Neural cell (in vitro differentiated cells): Measurements from ENCODE around the gene RBM25. TPM values are rescaled to one million over a fixed set of nuclear protein-coding genes. Genes with fewer than 3 reads are reported as not detected.

Experiments used
- H2AFZ ChIP-seq: fragments of 200-600, 300-800 bp; sonication (generic), shearing (Covaris generic); 2 replicates; pipeline ENCODE4 v1.6.0; 2014; ENCODE audit warnings: low read depth, mild to moderate bottlenecking, antibody characterized with exemption, low read length, moderate library complexity
- H3F3A ChIP-seq: fragments of 200-600 bp; shearing (Covaris generic); 2 replicates; pipeline ENCODE4 v1.6.1; 2016; ENCODE audit warnings: mild to moderate bottlenecking, moderate library complexity, mixed read lengths, antibody characterized with exemption, low read length; ENCODE audit not compliant: insufficient read depth, poor library complexity, severe bottlenecking
- H3K27ac ChIP-seq: fragments of 200-600, 300-800 bp; sonication (generic), shearing (Covaris generic); 2 replicates; pipeline ENCODE4 v1.5.1; 2014; ENCODE audit warnings: mild to moderate bottlenecking, low read length, moderate library complexity
- H3K27me3 ChIP-seq: fragments of 300-800, 200-600 bp; sonication (generic), shearing (Covaris generic); 2 replicates; pipeline ENCODE4 v1.6.0; 2014; ENCODE audit warnings: mild to moderate bottlenecking, low read depth, low read length, moderate library complexity; ENCODE audit not compliant: insufficient read depth
- H3K36me3 ChIP-seq: fragments of 300-800, 200-600 bp; sonication (generic), shearing (Covaris generic); 2 replicates; pipeline ENCODE4 v1.5.1; 2014; ENCODE audit warnings: mild to moderate bottlenecking, antibody characterized with exemption, low read length, moderate library complexity; ENCODE audit not compliant: insufficient read depth
- H3K4me2 ChIP-seq: fragments of 300-800, 200-600 bp; sonication (generic), shearing (Covaris generic); 2 replicates; pipeline ENCODE4 v1.6.0; 2014; ENCODE audit warnings: mild to moderate bottlenecking, low read length
- H3K4me3 ChIP-seq: fragments of 300-800, 200-600 bp; sonication (generic), shearing (Covaris generic); 2 replicates; pipeline ENCODE4 v1.5.1; 2014; ENCODE audit warnings: mild to moderate bottlenecking, low read length, moderate library complexity
- H3K79me2 ChIP-seq: fragments of 200-600 bp; shearing (Covaris generic); replicated peaks from 2 replicates; pipeline ENCODE4 v1.6.0; 2014; ENCODE audit warnings: mild to moderate bottlenecking, low read length, moderate library complexity; ENCODE audit not compliant: insufficient read depth
- H3K9ac ChIP-seq: fragments of 300-800, 200-600 bp; sonication (generic), shearing (Covaris generic); 2 replicates; pipeline ENCODE4 v1.6.1; 2016; ENCODE audit warnings: mild to moderate bottlenecking, low read length, mixed read lengths
- H3K9me2 ChIP-seq: fragments of 200-600 bp; shearing (Covaris generic); 2 replicates; pipeline ENCODE4 v1.6.1; 2016; ENCODE audit warnings: mild to moderate bottlenecking, low read length, mixed read lengths; ENCODE audit not compliant: insufficient read depth
- H3K9me3 ChIP-seq: fragments of 200-600, 300-800 bp; sonication (generic), shearing (Covaris generic); 2 replicates; pipeline ENCODE4 v1.6.1; 2016; ENCODE audit warnings: mild to moderate bottlenecking, mixed run types, low read length, moderate library complexity, mixed read lengths
- H4K20me1 ChIP-seq: fragments of 200-600 bp; shearing (Covaris generic); 2 replicates; pipeline ENCODE4 v1.6.1; 2016; ENCODE audit warnings: mild to moderate bottlenecking, mixed run types; ENCODE audit not compliant: insufficient read depth
- CTCF ChIP-seq: fragments of 450-650 bp; IDR thresholded peaks from 2 replicates; pipeline ENCODE4 v1.5.1; 2014; ENCODE audit warnings: antibody characterized with exemption, mild to moderate bottlenecking, moderate library complexity; ENCODE audit not compliant: poor library complexity, severe bottlenecking
- EP300 ChIP-seq: fragments of 450-650 bp; conservative IDR thresholded peaks from 2 replicates; pipeline ENCODE4 v1.6.1; 2014; ENCODE audit warnings: antibody characterized with exemption, mild to moderate bottlenecking, moderate library complexity; ENCODE audit not compliant: poor library complexity, severe bottlenecking
- EZH2 ChIP-seq: fragments of 200-600, 300-800 bp; shearing (Covaris generic), sonication (generic); IDR thresholded peaks from 2 replicates; pipeline ENCODE4 v1.6.1; 2014; ENCODE audit warnings: antibody characterized with exemption, low read length, borderline replicate concordance, mild to moderate bottlenecking; ENCODE audit not compliant: insufficient read depth, poor library complexity, severe bottlenecking
- MXI1 ChIP-seq: fragments of 450-650 bp; conservative IDR thresholded peaks from 2 replicates; pipeline ENCODE4 v1.6.1; 2014; ENCODE audit warnings: antibody characterized with exemption, mild to moderate bottlenecking; ENCODE audit not compliant: poor library complexity, severe bottlenecking
- POLR2AphosphoS5 ChIP-seq: IDR thresholded peaks from 2 replicates; pipeline ENCODE4 v1.6.1; 2012
- RAD21 ChIP-seq: fragments of 450-650 bp; conservative IDR thresholded peaks from 2 replicates; pipeline ENCODE4 v1.6.1; 2014; ENCODE audit warnings: antibody characterized with exemption, mild to moderate bottlenecking, moderate library complexity
- SMC3 ChIP-seq: fragments of 450-650 bp; conservative IDR thresholded peaks from 2 replicates; pipeline ENCODE4 v1.6.1; 2014; ENCODE audit warnings: antibody characterized with exemption, mild to moderate bottlenecking, moderate library complexity; ENCODE audit not compliant: poor library complexity
- TAF1 ChIP-seq: IDR thresholded peaks from 2 replicates; pipeline ENCODE4 v1.6.1; 2012; ENCODE audit warnings: low read depth
- polyA plus RNA-seq: library from polyadenylated mRNA; depleted of rRNA; stranded (reverse); fragments of >200 nt; gene quantifications from 2 replicates; pipeline ENCODE4 v1.2.3, GENCODE V29; 2014
- TF ChIP-seq, protein P1 (sequence below): IDR thresholded peaks from 2 replicates; pipeline ENCODE4 v1.6.1; 2012; ENCODE audit warnings: borderline replicate concordance

The RBM25 gene
- polyA plus RNA-seq, 1 donor from 2014 or later: 206 TPM

- H2AFZ ChIP-seq: no peak overlapping the region
- no peaks in the 10 kb centered on the region for H3K36me3 ChIP-seq
- TF ChIP-seq MXI1: no peak
- TF ChIP-seq, protein P1, sequence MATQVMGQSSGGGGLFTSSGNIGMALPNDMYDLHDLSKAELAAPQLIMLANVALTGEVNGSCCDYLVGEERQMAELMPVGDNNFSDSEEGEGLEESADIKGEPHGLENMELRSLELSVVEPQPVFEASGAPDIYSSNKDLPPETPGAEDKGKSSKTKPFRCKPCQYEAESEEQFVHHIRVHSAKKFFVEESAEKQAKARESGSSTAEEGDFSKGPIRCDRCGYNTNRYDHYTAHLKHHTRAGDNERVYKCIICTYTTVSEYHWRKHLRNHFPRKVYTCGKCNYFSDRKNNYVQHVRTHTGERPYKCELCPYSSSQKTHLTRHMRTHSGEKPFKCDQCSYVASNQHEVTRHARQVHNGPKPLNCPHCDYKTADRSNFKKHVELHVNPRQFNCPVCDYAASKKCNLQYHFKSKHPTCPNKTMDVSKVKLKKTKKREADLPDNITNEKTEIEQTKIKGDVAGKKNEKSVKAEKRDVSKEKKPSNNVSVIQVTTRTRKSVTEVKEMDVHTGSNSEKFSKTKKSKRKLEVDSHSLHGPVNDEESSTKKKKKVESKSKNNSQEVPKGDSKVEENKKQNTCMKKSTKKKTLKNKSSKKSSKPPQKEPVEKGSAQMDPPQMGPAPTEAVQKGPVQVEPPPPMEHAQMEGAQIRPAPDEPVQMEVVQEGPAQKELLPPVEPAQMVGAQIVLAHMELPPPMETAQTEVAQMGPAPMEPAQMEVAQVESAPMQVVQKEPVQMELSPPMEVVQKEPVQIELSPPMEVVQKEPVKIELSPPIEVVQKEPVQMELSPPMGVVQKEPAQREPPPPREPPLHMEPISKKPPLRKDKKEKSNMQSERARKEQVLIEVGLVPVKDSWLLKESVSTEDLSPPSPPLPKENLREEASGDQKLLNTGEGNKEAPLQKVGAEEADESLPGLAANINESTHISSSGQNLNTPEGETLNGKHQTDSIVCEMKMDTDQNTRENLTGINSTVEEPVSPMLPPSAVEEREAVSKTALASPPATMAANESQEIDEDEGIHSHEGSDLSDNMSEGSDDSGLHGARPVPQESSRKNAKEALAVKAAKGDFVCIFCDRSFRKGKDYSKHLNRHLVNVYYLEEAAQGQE: no peak
- no peak for TF ChIP-seq CTCF
- TF ChIP-seq TAF1: no peak
- no peak for TF ChIP-seq EZH2
- TF ChIP-seq RAD21: no peak
- no peak for TF ChIP-seq EP300
- TF ChIP-seq SMC3: no peak
- no peak for TF ChIP-seq POLR2AphosphoS5
- H3K4me3 ChIP-seq: no peak overlapping the region
- H3K4me2 ChIP-seq: no peak overlapping the region
- no peak overlapping the region for H3K27ac ChIP-seq
- no peaks in the 10 kb centered on the region for H3K9me3 ChIP-seq
- no peaks in the 10 kb centered on the region for H3K27me3 ChIP-seq
- H3K9ac ChIP-seq: no peak overlapping the region
- no peaks in the 10 kb centered on the region for H3F3A ChIP-seq
- H4K20me1 ChIP-seq: no peaks in the 10 kb centered on the region
- H3K79me2 ChIP-seq: no peaks in the 10 kb centered on the region
- no peaks in the 10 kb centered on the region for H3K9me2 ChIP-seq
These were observed 66.0 kb downstream of the RBM25 start for GRCh38 chr14:73124180-73124894.

DNA sequence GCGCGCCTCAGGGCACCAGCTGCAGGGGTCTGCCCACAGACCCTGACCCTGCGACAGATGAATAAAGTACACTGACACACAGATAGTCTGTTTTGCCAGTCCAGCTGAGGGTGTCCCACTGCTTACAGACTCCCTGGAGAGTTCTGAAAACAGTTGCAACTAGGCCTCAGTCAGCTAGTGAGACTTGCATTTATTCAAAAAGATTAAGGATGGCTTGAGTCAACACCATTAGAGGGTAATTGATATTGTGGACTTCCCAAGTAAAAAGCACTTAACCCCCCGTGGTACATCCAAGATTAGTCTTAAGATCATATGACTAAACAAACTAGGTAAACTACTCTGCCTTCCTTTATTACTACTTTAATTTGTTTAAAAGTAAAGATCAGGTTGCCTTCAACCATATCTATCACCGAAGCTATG, 66.8 kb downstream of the RBM25 start:
- no peaks in the 10 kb centered on the region for H3K9me3 ChIP-seq
- no peaks in the 10 kb centered on the region for H3K9me2 ChIP-seq
- H3K27ac ChIP-seq: no peak overlapping the region
- no peaks in the 10 kb centered on the region for H3K79me2 ChIP-seq
- no peaks in the 10 kb centered on the region for H3K36me3 ChIP-seq
- H3K4me2 ChIP-seq: no peak overlapping the region
- H2AFZ ChIP-seq: no peak overlapping the region
- no peaks in the 10 kb centered on the region for H3K27me3 ChIP-seq
- no peak for TF ChIP-seq SMC3
- no peak for TF ChIP-seq EZH2
- no peak overlapping the region for H3K9ac ChIP-seq
- no peaks in the 10 kb centered on the region for H3F3A ChIP-seq
- no peak overlapping the region for H3K4me3 ChIP-seq
- no peaks in the 10 kb centered on the region for H4K20me1 ChIP-seq
